CD14-positive monocyte (primary cell): ENCODE measurements around the gene DNAI1. TPM values are rescaled to one million over a fixed set of nuclear protein-coding genes. Genes with fewer than 3 reads are reported as not detected.

Source experiments
- DNase-seq, 3 donors: peaks; one replicate each; pipeline ENCODE4 v3.0.0-alpha.2; 2011 to 2022
- H2AFZ ChIP-seq: 2 replicates; pipeline ENCODE4 v1.6.0; 2012; ENCODE audit warnings: mild to moderate bottlenecking, low read depth, low read length, inconsistent platforms; ENCODE audit not compliant: insufficient read depth, poor library complexity, severe bottlenecking
- H3K27ac ChIP-seq, 2 donors: 1 replicate in 1 of 2; 2 replicates in 1 of 2; pipeline ENCODE4 v1.5.1; 2012 to 2013; ENCODE audit warnings: low read length in 2 of 2, control low read depth in 1 of 2, inconsistent platforms in 1 of 2, low read depth in 1 of 2, mild to moderate bottlenecking in 1 of 2
- H3K27me3 ChIP-seq, 2 donors: one replicate each; pipeline versions ENCODE4 v1.6.0 to v1.6.1; 2011 to 2013; ENCODE audit warnings: low read length in 2 of 2; ENCODE audit not compliant: control insufficient read depth in 2 of 2, insufficient read depth in 2 of 2
- H3K36me3 ChIP-seq, 2 donors: replicated peaks in 1 of 2; 1 replicate in 1 of 2; 2 replicates in 1 of 2; pipeline versions ENCODE4 v1.5.1 to v1.6.1; 2012 to 2013; ENCODE audit warnings: low read length in 2 of 2, control low read depth in 1 of 2, inconsistent platforms in 1 of 2, mild to moderate bottlenecking in 1 of 2; ENCODE audit not compliant: insufficient read depth in 2 of 2, control insufficient read depth in 1 of 2
- H3K4me1 ChIP-seq, 2 donors: 1 replicate in 1 of 2; 2 replicates in 1 of 2; pipeline versions ENCODE4 v1.5.1 to v1.6.1; 2012 to 2013; ENCODE audit warnings: low read length in 2 of 2, control low read depth in 1 of 2, inconsistent platforms in 1 of 2, mild to moderate bottlenecking in 1 of 2, moderate library complexity in 1 of 2; ENCODE audit not compliant: insufficient read depth in 2 of 2, control insufficient read depth in 1 of 2
- H3K4me2 ChIP-seq: replicated peaks from 2 replicates; pipeline ENCODE3; 2012; ENCODE audit warnings: low read length, moderate library complexity, mild to moderate bottlenecking; ENCODE audit not compliant: poor library complexity, severe bottlenecking; ENCODE audit errors: extremely low read depth
- H3K4me3 ChIP-seq, 3 experiments: fragments of 200-600 bp in 1 of 3; sonication (generic) in 1 of 3; replicated peaks in 1 of 3; 1 replicate in 2 of 3; 2 replicates in 1 of 3; pipeline ENCODE4 v1.5.1; 2011 to 2013; ENCODE audit warnings: low read length in 3 of 3, mild to moderate bottlenecking in 3 of 3, control low read depth in 2 of 3, low read depth in 2 of 3, inconsistent platforms in 1 of 3, moderate library complexity in 1 of 3
- H3K79me2 ChIP-seq: 2 replicates; pipeline ENCODE4 v1.6.0; 2012; ENCODE audit warnings: mild to moderate bottlenecking, control low read depth, inconsistent platforms, low read length, moderate library complexity; ENCODE audit not compliant: insufficient read depth
- H3K9ac ChIP-seq: 2 replicates; pipeline ENCODE4 v1.6.0; 2017; ENCODE audit warnings: low read length, mild to moderate bottlenecking; ENCODE audit not compliant: insufficient read depth, poor library complexity, severe bottlenecking
- H3K9me3 ChIP-seq, 2 donors: replicated peaks in 1 of 2; 1 replicate in 1 of 2; 2 replicates in 1 of 2; pipeline versions ENCODE4 v1.5.1 to v1.6.1; 2012 to 2013; ENCODE audit warnings: low read length in 2 of 2, control low read depth in 1 of 2; ENCODE audit not compliant: control insufficient read depth in 1 of 2, insufficient read depth in 1 of 2
- H4K20me1 ChIP-seq: 2 replicates; pipeline ENCODE4 v1.6.0; 2012; ENCODE audit warnings: mild to moderate bottlenecking, low read length, control low read depth, moderate library complexity; ENCODE audit not compliant: insufficient read depth
- H3K27ac Mint-ChIP-seq, 7 donors: one replicate each; pipeline ENCODE4 v1.8.0; 2020; ENCODE audit warnings: mild to moderate bottlenecking in 7 of 7, mixed read lengths in 7 of 7, moderate library complexity in 6 of 7, inconsistent platforms in 2 of 7
- H3K27me3 Mint-ChIP-seq, 3 donors: one replicate each; pipeline ENCODE4 v1.8.0; 2021 to 2022; ENCODE audit warnings: low read depth in 3 of 3, mild to moderate bottlenecking in 3 of 3, mixed read lengths in 3 of 3, moderate library complexity in 3 of 3, inconsistent platforms in 1 of 3
- H3K36me3 Mint-ChIP-seq, 2 donors: one replicate each; pipeline ENCODE4 v1.8.0; 2020; ENCODE audit warnings: mixed read lengths in 2 of 2, inconsistent platforms in 1 of 2, mild to moderate bottlenecking in 1 of 2
- H3K4me1 Mint-ChIP-seq: one replicate; pipeline ENCODE4 v1.8.0; 2020; ENCODE audit warnings: mild to moderate bottlenecking, mixed read lengths
- H3K4me3 Mint-ChIP-seq, 2 donors: one replicate each; pipeline ENCODE4 v1.8.0; 2020; ENCODE audit warnings: mild to moderate bottlenecking in 2 of 2, mixed read lengths in 2 of 2, moderate library complexity in 1 of 2
- H3K9me3 Mint-ChIP-seq, 7 donors: one replicate each; pipeline ENCODE4 v1.8.0; 2020 to 2022; ENCODE audit warnings: mixed read lengths in 7 of 7, mild to moderate bottlenecking in 6 of 7, moderate library complexity in 6 of 7, inconsistent platforms in 2 of 7
- CTCF ChIP-seq: fragments of 200-600 bp; IDR thresholded peaks from one replicate; pipeline ENCODE4 v1.8.0; 2022; ENCODE audit warnings: antibody characterized with exemption, mild to moderate bottlenecking
- WGBS: methylation state at CpG from one replicate; pipeline ENCODE4 v1.1.5; 2013; ENCODE audit warnings: missing lambda C conversion rate; ENCODE audit not compliant: insufficient coverage; 5-methylcytosine and 5-hydroxymethylcytosine counted together
- intact Hi-C, 2 donors: fragments of 100-400 bp; cut with micrococcal nuclease; formaldehyde crosslinking; loops; one replicate each; pipeline versions ENCODE4 v1.15.0 to v1.15.1; 2023
- polyA plus RNA-seq, 3 donors: library from polyadenylated mRNA; depleted of rRNA in 1 of 3; unstranded in 2 of 3; stranded (reverse) in 1 of 3; fragments of 300-500 nt in 2 of 3; fragments of >200 nt in 1 of 3; fragmentation: Illumina TruSeq in 2 of 3; gene quantifications; 1 replicate in 2 of 3; 2 replicates in 1 of 3; pipeline ENCODE4 v1.2.3, GENCODE V29; 2012 to 2021

Gene DNAI1
- polyA plus RNA-seq, 3 donors, result not detected

DNA sequence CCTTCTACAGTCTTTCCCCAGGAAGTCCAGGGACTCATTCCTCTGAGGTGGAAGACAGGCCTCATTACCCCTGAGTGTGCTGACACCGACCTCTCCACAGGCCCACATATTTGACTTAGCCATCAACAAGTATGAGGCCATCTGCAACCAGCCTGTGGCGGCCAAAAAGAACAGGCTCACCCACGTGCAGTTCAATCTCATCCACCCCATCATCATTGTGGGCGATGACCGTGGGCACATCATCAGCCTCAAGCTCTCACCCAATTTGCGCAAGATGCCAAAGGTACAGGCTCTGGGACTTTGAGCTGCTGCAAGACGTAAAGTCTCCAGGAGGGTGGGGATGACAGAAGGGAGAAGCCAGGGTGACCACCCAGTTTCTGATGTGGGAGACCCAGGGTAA, 58.6 kb downstream of the DNAI1 start:
- Histone ChIP-seq H3K36me3 (no peaks in the 10 kb centered on the region), H3K27me3 (peaks cover 0 to 6% of the 10 kb centered on the region in 2 donors)
- 91% methylated on average over 5 of the region's 7 CpGs for WGBS

GRCh38 chr9:34518110-34518616, 59.6 kb downstream of the DNAI1 start:
- no peaks in the 10 kb centered on the region for H3K36me3 ChIP-seq
- peaks cover 37% of the 10 kb centered on the region for H3K4me1 Mint-ChIP-seq
- peak overlapping the region in 2 of 7 donors; percentile 46 to 63 for H3K27ac Mint-ChIP-seq
- 63% methylated on average over 6 of the region's 6 CpGs for WGBS
- H3K79me2 ChIP-seq, result no peaks in the 10 kb centered on the region
- no peak overlapping the region for H3K27ac ChIP-seq
- intact Hi-C loops, result no loop called here
- H3K9me3 ChIP-seq, result no peaks in the 10 kb centered on the region
- H3K9ac ChIP-seq, result no peak overlapping the region
- H2AFZ ChIP-seq, result no peak overlapping the region
- peaks cover 41 to 48% of the 10 kb centered on the region in 2 donors for H3K4me1 ChIP-seq
- TF ChIP-seq CTCF, result no peak
- H3K9me3 Mint-ChIP-seq, result peaks cover 0 to 2% (median 0%) of the 10 kb centered on the region in 7 donors
- no peak for DNase-seq
- peaks cover 0 to 2% of the 10 kb centered on the region in 2 donors for H3K36me3 Mint-ChIP-seq
- H3K4me3 Mint-ChIP-seq, result no peak overlapping the region
- H3K27me3 Mint-ChIP-seq, result peaks cover 6 to 19% (median 14%) of the 10 kb centered on the region in 3 donors
- H3K27me3 ChIP-seq, result peaks cover 0 to 10% of the 10 kb centered on the region in 2 donors
- H3K4me2 ChIP-seq, result no peak overlapping the region
- no peaks in the 10 kb centered on the region for H4K20me1 ChIP-seq
- no peak overlapping the region for H3K4me3 ChIP-seq

More for the DNA sequence above, 58.6 kb downstream of the DNAI1 start:
- Mint-ChIP-seq H3K27me3 (peaks cover 3 to 13% (median 9%) of the 10 kb centered on the region in 3 donors), H3K9me3 (peaks cover 0 to 2% (median 0%) of the 10 kb centered on the region in 7 donors), H3K36me3 (no peaks in the 10 kb centered on the region), H3K4me1 (peaks cover 32% of the 10 kb centered on the region), H3K4me3 (no peak overlapping the region), H3K27ac (peak overlapping the region in 1 of 7 donors; percentile 6)
- H4K20me1 ChIP-seq, result no peaks in the 10 kb centered on the region
- H3K9me3 ChIP-seq, result no peaks in the 10 kb centered on the region
- no peak overlapping the region for H3K9ac ChIP-seq
- H2AFZ ChIP-seq, result no peak overlapping the region
- DNase-seq, result no peak
- intact Hi-C loops, result no loop called here
- no peak for TF ChIP-seq CTCF
- no peak overlapping the region for H3K27ac ChIP-seq
- no peak overlapping the region for H3K4me3 ChIP-seq
- H3K4me1 ChIP-seq, result peaks cover 35 to 39% of the 10 kb centered on the region in 2 donors
- no peak overlapping the region for H3K4me2 ChIP-seq
- no peaks in the 10 kb centered on the region for H3K79me2 ChIP-seq
